ENCODE measurements around the gene SASS6. TPM values are rescaled to one million over a fixed set of nuclear protein-coding genes. Genes with fewer than 3 reads are reported as not detected.

SASS6 gene
- total RNA-seq, 2 donors from 2014 or later = 8.8 to 15.3 TPM

DNA sequence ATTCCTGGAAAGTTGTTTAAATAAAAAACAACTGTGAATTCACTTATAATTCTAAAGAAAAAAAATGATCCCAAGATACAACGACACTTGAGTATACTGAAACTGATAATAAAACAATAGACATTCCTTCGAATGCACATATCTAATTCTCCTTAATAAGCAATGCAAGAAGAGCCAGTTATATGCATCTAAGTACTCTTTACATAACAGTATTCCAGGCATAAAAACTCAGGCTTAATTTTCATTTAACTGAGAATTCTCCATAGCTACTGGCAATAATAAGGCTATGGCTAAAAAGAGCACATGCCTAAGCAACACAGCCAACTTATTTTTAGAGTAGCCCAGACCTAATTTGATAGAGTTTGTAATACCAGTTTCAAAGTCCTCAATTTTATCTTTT, 31.2 kb downstream of the SASS6 start:
- Histone ChIP-seq H3K27me3 (ENCODE audit: control insufficient read depth, insufficient read depth, low read length, poor library complexity, severe bottlenecking) (no peaks in the 10 kb centered on the region), H3K27ac (ENCODE audit: low read depth, low read length) (no peak overlapping the region), H3K9ac (ENCODE audit: extremely low read depth, low read length, poor library complexity, severe bottlenecking) (no peak overlapping the region), H3K36me3 (ENCODE audit: control insufficient read depth, insufficient read depth, low read length) (peaks cover 93% of the 10 kb centered on the region), H3K9me3 (ENCODE audit: control insufficient read depth, low read length) (peaks cover 7% of the 10 kb centered on the region), H3K4me3 (ENCODE audit: low read length) (no peak overlapping the region), H3K4me1 (ENCODE audit: control insufficient read depth, insufficient read depth, low read length) (no peaks in the 10 kb centered on the region)
- TF ChIP-seq, protein P1, sequence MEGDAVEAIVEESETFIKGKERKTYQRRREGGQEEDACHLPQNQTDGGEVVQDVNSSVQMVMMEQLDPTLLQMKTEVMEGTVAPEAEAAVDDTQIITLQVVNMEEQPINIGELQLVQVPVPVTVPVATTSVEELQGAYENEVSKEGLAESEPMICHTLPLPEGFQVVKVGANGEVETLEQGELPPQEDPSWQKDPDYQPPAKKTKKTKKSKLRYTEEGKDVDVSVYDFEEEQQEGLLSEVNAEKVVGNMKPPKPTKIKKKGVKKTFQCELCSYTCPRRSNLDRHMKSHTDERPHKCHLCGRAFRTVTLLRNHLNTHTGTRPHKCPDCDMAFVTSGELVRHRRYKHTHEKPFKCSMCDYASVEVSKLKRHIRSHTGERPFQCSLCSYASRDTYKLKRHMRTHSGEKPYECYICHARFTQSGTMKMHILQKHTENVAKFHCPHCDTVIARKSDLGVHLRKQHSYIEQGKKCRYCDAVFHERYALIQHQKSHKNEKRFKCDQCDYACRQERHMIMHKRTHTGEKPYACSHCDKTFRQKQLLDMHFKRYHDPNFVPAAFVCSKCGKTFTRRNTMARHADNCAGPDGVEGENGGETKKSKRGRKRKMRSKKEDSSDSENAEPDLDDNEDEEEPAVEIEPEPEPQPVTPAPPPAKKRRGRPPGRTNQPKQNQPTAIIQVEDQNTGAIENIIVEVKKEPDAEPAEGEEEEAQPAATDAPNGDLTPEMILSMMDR (conservative IDR thresholded peaks at IDR 0.05) = no peak
- DNase-seq = no peak
- Mint-ChIP-seq H3K9me3 (no peaks in the 10 kb centered on the region), H3K4me3 (no peak overlapping the region), H3K4me1 (no peaks in the 10 kb centered on the region), H3K36me3 (ENCODE audit: low read depth) (peaks cover 58% of the 10 kb centered on the region), H3K27ac (no peak overlapping the region), H3K27me3 (ENCODE audit: insufficient read depth) (no peaks in the 10 kb centered on the region)
- WGBS, 2 experiments (ENCODE audit: insufficient coverage in 1 of 2, insufficient read length in 1 of 2) = 87 to 97% methylated on average over 2 of the region's 2 CpGs

DNA sequence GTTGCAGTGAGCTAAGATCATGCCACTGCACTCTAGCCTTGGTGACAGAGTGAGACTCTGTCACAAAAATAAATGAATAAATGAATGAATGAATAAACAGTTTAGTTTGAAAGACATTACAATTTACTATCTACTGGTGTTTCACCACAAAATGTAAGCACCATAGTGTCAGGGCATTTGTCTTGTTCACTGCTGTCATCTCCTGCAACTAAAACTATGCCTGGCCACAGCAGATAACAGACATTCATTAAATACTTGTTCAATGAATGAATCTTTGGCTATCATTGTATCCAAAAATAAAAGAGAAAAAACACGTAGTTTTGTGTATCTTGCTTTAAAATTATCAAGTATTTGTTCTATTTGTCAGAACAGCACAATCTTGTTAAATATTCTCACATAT, 32.5 kb downstream of the SASS6 start:
- Mint-ChIP-seq H3K27ac (no peak overlapping the region), H3K4me3 (no peak overlapping the region), H3K27me3 (ENCODE audit: insufficient read depth) (no peaks in the 10 kb centered on the region), H3K9me3 (no peaks in the 10 kb centered on the region), H3K36me3 (ENCODE audit: low read depth) (peaks cover 57% of the 10 kb centered on the region), H3K4me1 (no peaks in the 10 kb centered on the region)
- WGBS, 2 experiments (ENCODE audit: insufficient coverage in 1 of 2, insufficient read length in 1 of 2) = 90% methylated on average over 1 of the region's 1 CpG; no CpG with 5 or more reads in 1 of the 2 experiments
- DNase-seq = no peak
- Histone ChIP-seq H3K4me1 (ENCODE audit: control insufficient read depth, insufficient read depth, low read length) (no peaks in the 10 kb centered on the region), H3K4me3 (ENCODE audit: low read length) (no peak overlapping the region), H3K9me3 (ENCODE audit: control insufficient read depth, low read length) (peaks cover 18% of the 10 kb centered on the region), H3K36me3 (ENCODE audit: control insufficient read depth, insufficient read depth, low read length) (peaks cover 90% of the 10 kb centered on the region), H3K9ac (ENCODE audit: extremely low read depth, low read length, poor library complexity, severe bottlenecking) (no peak overlapping the region), H3K27ac (ENCODE audit: low read depth, low read length) (no peak overlapping the region), H3K27me3 (ENCODE audit: control insufficient read depth, insufficient read depth, low read length, poor library complexity, severe bottlenecking) (no peaks in the 10 kb centered on the region)
- TF ChIP-seq, protein P1 (conservative IDR thresholded peaks at IDR 0.05) = no peak

DNA sequence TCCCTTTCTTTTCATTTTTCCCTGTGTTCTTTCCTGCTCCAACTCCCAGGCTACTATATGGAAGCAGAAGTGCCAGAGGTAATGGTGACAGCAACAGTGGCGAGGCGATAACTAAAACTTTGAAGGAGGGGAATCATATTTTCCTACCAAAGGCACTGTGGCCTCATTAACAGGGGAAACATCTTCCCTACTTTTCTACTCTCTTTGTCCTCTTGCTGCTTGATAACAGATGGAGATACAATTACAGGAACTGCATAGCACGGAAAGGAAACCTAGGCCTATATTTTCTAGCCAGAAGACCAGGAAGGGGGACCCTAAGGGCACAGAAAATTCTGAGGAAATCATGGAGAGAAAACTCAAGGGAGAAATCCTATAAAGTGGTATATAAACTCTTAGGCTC, 42.3 kb downstream of the SASS6 start:
- Mint-ChIP-seq H3K27ac (peak overlapping the region; percentile 56), H3K4me1 (peaks cover 2% of the 10 kb centered on the region), H3K4me3 (no peak overlapping the region), H3K9me3 (no peaks in the 10 kb centered on the region), H3K27me3 (ENCODE audit: insufficient read depth) (no peaks in the 10 kb centered on the region), H3K36me3 (ENCODE audit: low read depth) (peaks cover 45% of the 10 kb centered on the region)
- H3K36me3 ChIP-seq (ENCODE audit: control insufficient read depth, insufficient read depth, low read length) = peaks cover 50% of the 10 kb centered on the region
- H3K9ac ChIP-seq (ENCODE audit: extremely low read depth, low read length, poor library complexity, severe bottlenecking) = no peak overlapping the region
- DNase-seq = no peak
- H3K4me3 ChIP-seq (ENCODE audit: low read length) = no peak overlapping the region
- no peak overlapping the region for H3K27ac ChIP-seq (ENCODE audit: low read depth, low read length)
- TF ChIP-seq, protein P1 (conservative IDR thresholded peaks at IDR 0.05) = no peak
- no peaks in the 10 kb centered on the region for H3K27me3 ChIP-seq (ENCODE audit: control insufficient read depth, insufficient read depth, low read length, poor library complexity, severe bottlenecking)
- no peaks in the 10 kb centered on the region for H3K9me3 ChIP-seq (ENCODE audit: control insufficient read depth, low read length)
- 88 to 95% methylated on average over 1 to 3 of the region's 3 CpGs for WGBS, 2 experiments (ENCODE audit: insufficient coverage in 1 of 2, insufficient read length in 1 of 2)
- no peaks in the 10 kb centered on the region for H3K4me1 ChIP-seq (ENCODE audit: control insufficient read depth, insufficient read depth, low read length)

Measured in endodermal cell (in vitro differentiated cells).